HepG2 (cell line): Measurements from ENCODE around the gene SIRT7. TPM values are rescaled to one million over a fixed set of nuclear protein-coding genes. Genes with fewer than 3 reads are reported as not detected.

Experiments
- CBFB ChIP-seq: sonication (generic); formaldehyde crosslinking; IDR thresholded peaks from 2 replicates; pipeline ENCODE4 v1.4.0; 2020; ENCODE audit warnings: missing genetic modification reagents
- CBX2 ChIP-seq, 2 experiments: fragments of 200-600 bp in 1 of 2; sonication (generic); formaldehyde crosslinking in 1 of 2; IDR thresholded peaks; 2 replicates each; pipeline versions ENCODE4 v1.7.0 to v1.8.1; 2018 to 2022; ENCODE audit warnings: low read depth in 2 of 2, low read length in 1 of 2, mild to moderate bottlenecking in 1 of 2, missing genetic modification reagents in 1 of 2
- CCAR2 ChIP-seq: fragments of 200-400 bp; formaldehyde crosslinking; optimal IDR thresholded peaks from 2 replicates; pipeline ENCODE3; 2018; ENCODE audit warnings: low read depth, mild to moderate bottlenecking, low read length, moderate library complexity
- HNRNPK ChIP-seq: fragments of 200-400 bp; formaldehyde crosslinking; IDR thresholded peaks from 2 replicates; pipeline ENCODE4 v1.6.1; 2018; ENCODE audit warnings: low read length, low read depth, moderate library complexity, mild to moderate bottlenecking; ENCODE audit not compliant: poor library complexity, severe bottlenecking
- NR2F6 ChIP-seq, 2 experiments: IDR thresholded peaks; 2 replicates each; pipeline ENCODE4 v1.6.1; 2016; ENCODE audit warnings: antibody characterized with exemption in 1 of 2, mild to moderate bottlenecking in 1 of 2
- PCBP1 ChIP-seq: fragments of 200-400 bp; formaldehyde crosslinking; IDR thresholded peaks from 2 replicates; pipeline ENCODE4 v1.6.1; 2017; ENCODE audit warnings: mild to moderate bottlenecking, low read depth, low read length, borderline replicate concordance
- RCOR2 ChIP-seq: IDR thresholded peaks from 2 replicates; pipeline ENCODE4 v1.6.1; 2016; ENCODE audit warnings: missing biosample characterization, missing genetic modification reagents
- ZNF225 ChIP-seq: sonication (generic); formaldehyde crosslinking; IDR thresholded peaks from 2 replicates; pipeline ENCODE4 v1.4.0; 2020; ENCODE audit warnings: mild to moderate bottlenecking, missing genetic modification reagents
- ZNF329 ChIP-seq: sonication (generic); formaldehyde crosslinking; IDR thresholded peaks from 2 replicates; pipeline ENCODE4 v1.9.0; 2021; ENCODE audit warnings: low read depth, mild to moderate bottlenecking, missing genetic modification reagents
- ZSCAN9 ChIP-seq: IDR thresholded peaks from 2 replicates; pipeline ENCODE4 v1.6.1; 2016; ENCODE audit warnings: borderline replicate concordance
- polyA plus RNA-seq, 8 experiments: library from polyadenylated mRNA; depleted of rRNA in 3 of 8; stranded (reverse) in 7 of 8; unstranded in 1 of 8; fragments of >200 nt; fragmentation: Illumina TruSeq in 4 of 8; extraction: Trizol in 4 of 8; gene quantifications; 2 replicates each; pipeline versions ENCODE4 v1.2.1 to v1.2.3, GENCODE V29; 2011 to 2016; ENCODE audit warnings: low read depth in 4 of 8, missing spikeins in 1 of 8, mixed read lengths in 1 of 8; ENCODE audit not compliant: insufficient read depth in 1 of 8
- total RNA-seq, 5 experiments: library from RNA; depleted of rRNA; stranded (reverse); fragments of >200 nt; fragmentation: Illumina TruSeq; extraction: Trizol; gene quantifications; 2 replicates each; pipeline ENCODE4 v1.2.3, GENCODE V29; 2016; ENCODE audit warnings: low read depth in 1 of 5
- TF ChIP-seq, protein P1 (sequence below), 2 experiments: sonication (generic) in 1 of 2; formaldehyde crosslinking in 1 of 2; IDR thresholded peaks; 2 replicates each; pipeline versions ENCODE4 v1.4.0 to v1.6.1; 2018 to 2020; ENCODE audit warnings: missing genetic modification reagents in 2 of 2, borderline replicate concordance in 1 of 2, low read depth in 1 of 2, mild to moderate bottlenecking in 1 of 2, missing biosample characterization in 1 of 2
- TF ChIP-seq, protein P2 (sequence below): sonication (generic); formaldehyde crosslinking; IDR thresholded peaks from 2 replicates; pipeline ENCODE4 v1.4.0; 2020; ENCODE audit warnings: missing genetic modification reagents
- TF ChIP-seq, protein P3 (sequence below): sonication (generic); formaldehyde crosslinking; IDR thresholded peaks from 2 replicates; pipeline ENCODE4 v1.8.0; 2022; ENCODE audit warnings: mild to moderate bottlenecking, missing genetic modification reagents, moderate library complexity
- TF ChIP-seq, protein P4 (sequence below): sonication (generic); formaldehyde crosslinking; conservative IDR thresholded peaks from 2 replicates; pipeline ENCODE4 v1.4.0; 2020; ENCODE audit warnings: mild to moderate bottlenecking, missing genetic modification reagents, moderate library complexity
- TF ChIP-seq, protein P5 (sequence below): IDR thresholded peaks from 2 replicates; pipeline ENCODE4 v1.6.1; 2012; ENCODE audit warnings: low read length, improper control_type of control experiment

Gene SIRT7
- total and polyA plus RNA-seq, 2 of the 13 experiments (the other 11 are each of a cell fraction or from before 2014, with no cell fraction given) = 8.3 to 24.8 TPM

DNA sequence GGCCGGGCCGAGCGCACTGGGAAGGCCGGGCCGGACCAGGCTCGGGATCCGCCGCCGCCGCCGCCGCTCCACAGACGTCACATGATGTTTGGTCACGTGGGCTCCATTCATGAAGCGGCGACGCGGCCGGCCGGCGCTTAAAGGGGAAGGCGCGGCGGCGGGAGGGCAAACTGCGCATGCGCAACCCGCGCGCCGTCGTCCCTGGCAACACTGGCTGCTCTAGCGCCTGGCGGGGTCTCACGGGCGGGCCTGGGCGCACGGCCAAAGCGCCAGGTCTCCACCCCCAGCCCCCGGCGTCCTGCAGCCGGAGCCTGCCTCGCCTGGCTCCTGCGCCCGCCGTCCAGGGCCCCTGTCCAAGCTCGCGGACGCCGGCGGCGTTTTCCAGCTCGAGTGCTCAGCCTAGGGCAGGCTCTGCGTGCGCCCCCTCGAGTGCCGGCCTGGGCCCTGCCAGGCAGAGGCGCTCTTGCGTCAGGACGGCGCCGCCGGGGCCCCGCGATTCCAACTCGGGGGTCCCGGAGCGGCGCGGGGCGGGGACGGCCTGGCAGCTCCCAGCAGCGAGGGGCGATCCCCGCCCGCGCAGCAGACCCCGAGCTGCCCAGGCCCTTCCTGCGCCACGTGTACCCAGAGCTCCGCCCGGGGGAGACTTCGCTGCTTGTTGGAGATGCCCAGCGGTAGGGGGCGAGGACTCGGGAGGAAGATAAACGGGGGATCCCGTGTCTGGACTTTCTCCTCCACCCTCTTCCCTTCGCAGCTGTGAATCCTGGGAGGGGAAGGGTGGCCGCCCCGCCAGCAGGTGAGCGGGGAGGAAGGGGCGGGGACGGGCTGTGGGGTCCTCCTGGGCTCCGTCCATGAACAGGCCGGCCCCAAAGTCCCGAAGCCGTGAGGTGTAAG, 9.9 kb upstream of the SIRT7 start, which contains the start of gene MAFG (continued):
- TF ChIP-seq, protein P1, sequence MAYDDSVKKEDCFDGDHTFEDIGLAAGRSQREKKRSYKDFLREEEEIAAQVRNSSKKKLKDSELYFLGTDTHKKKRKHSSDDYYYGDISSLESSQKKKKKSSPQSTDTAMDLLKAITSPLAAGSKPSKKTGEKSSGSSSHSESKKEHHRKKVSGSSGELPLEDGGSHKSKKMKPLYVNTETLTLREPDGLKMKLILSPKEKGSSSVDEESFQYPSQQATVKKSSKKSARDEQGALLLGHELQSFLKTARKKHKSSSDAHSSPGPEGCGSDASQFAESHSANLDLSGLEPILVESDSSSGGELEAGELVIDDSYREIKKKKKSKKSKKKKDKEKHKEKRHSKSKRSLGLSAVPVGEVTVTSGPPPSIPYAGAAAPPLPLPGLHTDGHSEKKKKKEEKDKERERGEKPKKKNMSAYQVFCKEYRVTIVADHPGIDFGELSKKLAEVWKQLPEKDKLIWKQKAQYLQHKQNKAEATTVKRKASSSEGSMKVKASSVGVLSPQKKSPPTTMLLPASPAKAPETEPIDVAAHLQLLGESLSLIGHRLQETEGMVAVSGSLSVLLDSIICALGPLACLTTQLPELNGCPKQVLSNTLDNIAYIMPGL (CRISPR knock-in tag; IDR thresholded peaks at IDR 0.05; ENCODE audit: borderline replicate concordance in 1 of 2, low read depth in 1 of 2) = peak; percentile 90 to 97; a peak in 3 of 4 replicates
- TF ChIP-seq HNRNPK = peak; percentile 63
- TF ChIP-seq, protein P2, sequence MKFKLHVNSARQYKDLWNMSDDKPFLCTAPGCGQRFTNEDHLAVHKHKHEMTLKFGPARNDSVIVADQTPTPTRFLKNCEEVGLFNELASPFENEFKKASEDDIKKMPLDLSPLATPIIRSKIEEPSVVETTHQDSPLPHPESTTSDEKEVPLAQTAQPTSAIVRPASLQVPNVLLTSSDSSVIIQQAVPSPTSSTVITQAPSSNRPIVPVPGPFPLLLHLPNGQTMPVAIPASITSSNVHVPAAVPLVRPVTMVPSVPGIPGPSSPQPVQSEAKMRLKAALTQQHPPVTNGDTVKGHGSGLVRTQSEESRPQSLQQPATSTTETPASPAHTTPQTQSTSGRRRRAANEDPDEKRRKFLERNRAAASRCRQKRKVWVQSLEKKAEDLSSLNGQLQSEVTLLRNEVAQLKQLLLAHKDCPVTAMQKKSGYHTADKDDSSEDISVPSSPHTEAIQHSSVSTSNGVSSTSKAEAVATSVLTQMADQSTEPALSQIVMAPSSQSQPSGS (CRISPR knock-in tag) = 0 out of 2 replicates have a peak, but pooled peaks have one; percentile 38
- 0 out of 2 replicates have a peak, but pooled peaks have one; percentile 68 for TF ChIP-seq ZNF329
- TF ChIP-seq ZSCAN9 (CRISPR knock-in tag) = 0 out of 2 replicates have a peak, but pooled peaks have one; percentile 17
- peak; percentile 51; the same call in 1 of the 2 replicates for TF ChIP-seq RCOR2 (CRISPR knock-in tag)
- TF ChIP-seq CBX2 (IDR thresholded peaks at IDR 0.05; ENCODE audit: low read depth, low read length) = no peak
- TF ChIP-seq CBX2 (CRISPR knock-in tag; IDR thresholded peaks at IDR 0.05; ENCODE audit: low read depth) = no peak
- TF ChIP-seq CCAR2 = no peak
- TF ChIP-seq, protein P3, sequence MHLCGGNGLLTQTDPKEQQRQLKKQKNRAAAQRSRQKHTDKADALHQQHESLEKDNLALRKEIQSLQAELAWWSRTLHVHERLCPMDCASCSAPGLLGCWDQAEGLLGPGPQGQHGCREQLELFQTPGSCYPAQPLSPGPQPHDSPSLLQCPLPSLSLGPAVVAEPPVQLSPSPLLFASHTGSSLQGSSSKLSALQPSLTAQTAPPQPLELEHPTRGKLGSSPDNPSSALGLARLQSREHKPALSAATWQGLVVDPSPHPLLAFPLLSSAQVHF = no peak
- TF ChIP-seq PCBP1 = peak; percentile 84
- peak; percentile 19 for TF ChIP-seq CBFB (CRISPR knock-in tag)
- no peak for TF ChIP-seq NR2F6 (IDR thresholded peaks at IDR 0.05)
- peak; percentile 13; the same call in 1 of the 2 replicates for TF ChIP-seq NR2F6 (CRISPR knock-in tag; IDR thresholded peaks at IDR 0.05)
- TF ChIP-seq, protein P4, sequence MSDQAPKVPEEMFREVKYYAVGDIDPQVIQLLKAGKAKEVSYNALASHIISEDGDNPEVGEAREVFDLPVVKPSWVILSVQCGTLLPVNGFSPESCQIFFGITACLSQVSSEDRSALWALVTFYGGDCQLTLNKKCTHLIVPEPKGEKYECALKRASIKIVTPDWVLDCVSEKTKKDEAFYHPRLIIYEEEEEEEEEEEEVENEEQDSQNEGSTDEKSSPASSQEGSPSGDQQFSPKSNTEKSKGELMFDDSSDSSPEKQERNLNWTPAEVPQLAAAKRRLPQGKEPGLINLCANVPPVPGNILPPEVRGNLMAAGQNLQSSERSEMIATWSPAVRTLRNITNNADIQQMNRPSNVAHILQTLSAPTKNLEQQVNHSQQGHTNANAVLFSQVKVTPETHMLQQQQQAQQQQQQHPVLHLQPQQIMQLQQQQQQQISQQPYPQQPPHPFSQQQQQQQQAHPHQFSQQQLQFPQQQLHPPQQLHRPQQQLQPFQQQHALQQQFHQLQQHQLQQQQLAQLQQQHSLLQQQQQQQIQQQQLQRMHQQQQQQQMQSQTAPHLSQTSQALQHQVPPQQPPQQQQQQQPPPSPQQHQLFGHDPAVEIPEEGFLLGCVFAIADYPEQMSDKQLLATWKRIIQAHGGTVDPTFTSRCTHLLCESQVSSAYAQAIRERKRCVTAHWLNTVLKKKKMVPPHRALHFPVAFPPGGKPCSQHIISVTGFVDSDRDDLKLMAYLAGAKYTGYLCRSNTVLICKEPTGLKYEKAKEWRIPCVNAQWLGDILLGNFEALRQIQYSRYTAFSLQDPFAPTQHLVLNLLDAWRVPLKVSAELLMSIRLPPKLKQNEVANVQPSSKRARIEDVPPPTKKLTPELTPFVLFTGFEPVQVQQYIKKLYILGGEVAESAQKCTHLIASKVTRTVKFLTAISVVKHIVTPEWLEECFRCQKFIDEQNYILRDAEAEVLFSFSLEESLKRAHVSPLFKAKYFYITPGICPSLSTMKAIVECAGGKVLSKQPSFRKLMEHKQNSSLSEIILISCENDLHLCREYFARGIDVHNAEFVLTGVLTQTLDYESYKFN (CRISPR knock-in tag) = peak; percentile 65; the same call in 1 of the 2 replicates
- TF ChIP-seq ZNF225 (CRISPR knock-in tag) = peak; percentile 53; the same call in 1 of the 2 replicates
- TF ChIP-seq, protein P5, sequence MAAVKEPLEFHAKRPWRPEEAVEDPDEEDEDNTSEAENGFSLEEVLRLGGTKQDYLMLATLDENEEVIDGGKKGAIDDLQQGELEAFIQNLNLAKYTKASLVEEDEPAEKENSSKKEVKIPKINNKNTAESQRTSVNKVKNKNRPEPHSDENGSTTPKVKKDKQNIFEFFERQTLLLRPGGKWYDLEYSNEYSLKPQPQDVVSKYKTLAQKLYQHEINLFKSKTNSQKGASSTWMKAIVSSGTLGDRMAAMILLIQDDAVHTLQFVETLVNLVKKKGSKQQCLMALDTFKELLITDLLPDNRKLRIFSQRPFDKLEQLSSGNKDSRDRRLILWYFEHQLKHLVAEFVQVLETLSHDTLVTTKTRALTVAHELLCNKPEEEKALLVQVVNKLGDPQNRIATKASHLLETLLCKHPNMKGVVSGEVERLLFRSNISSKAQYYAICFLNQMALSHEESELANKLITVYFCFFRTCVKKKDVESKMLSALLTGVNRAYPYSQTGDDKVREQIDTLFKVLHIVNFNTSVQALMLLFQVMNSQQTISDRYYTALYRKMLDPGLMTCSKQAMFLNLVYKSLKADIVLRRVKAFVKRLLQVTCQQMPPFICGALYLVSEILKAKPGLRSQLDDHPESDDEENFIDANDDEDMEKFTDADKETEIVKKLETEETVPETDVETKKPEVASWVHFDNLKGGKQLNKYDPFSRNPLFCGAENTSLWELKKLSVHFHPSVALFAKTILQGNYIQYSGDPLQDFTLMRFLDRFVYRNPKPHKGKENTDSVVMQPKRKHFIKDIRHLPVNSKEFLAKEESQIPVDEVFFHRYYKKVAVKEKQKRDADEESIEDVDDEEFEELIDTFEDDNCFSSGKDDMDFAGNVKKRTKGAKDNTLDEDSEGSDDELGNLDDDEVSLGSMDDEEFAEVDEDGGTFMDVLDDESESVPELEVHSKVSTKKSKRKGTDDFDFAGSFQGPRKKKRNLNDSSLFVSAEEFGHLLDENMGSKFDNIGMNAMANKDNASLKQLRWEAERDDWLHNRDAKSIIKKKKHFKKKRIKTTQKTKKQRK = no peak
